GM23248 (cell line): ENCODE results near the gene BLOC1S1. TPM values are rescaled to one million over a fixed set of nuclear protein-coding genes. Genes with fewer than 3 reads are reported as not detected.

ENCODE experiments used
- DNase-seq: peaks from one replicate; pipeline ENCODE4 v3.0.0-alpha.2; 2015
- H2AFZ ChIP-seq: fragments of 200-600 bp; sonication (generic); 2 replicates; pipeline ENCODE4 v1.6.1; 2016; ENCODE audit warnings: antibody characterized with exemption
- H3F3A ChIP-seq: fragments of 200-600 bp; sonication (generic); 2 replicates; pipeline ENCODE4 v1.6.1; 2016; ENCODE audit warnings: mild to moderate bottlenecking, antibody characterized with exemption, mixed run types; ENCODE audit not compliant: insufficient read depth
- H3K27ac ChIP-seq: fragments of 200-600 bp; sonication (generic); 2 replicates; pipeline ENCODE4 v1.5.1; 2016; ENCODE audit warnings: mild to moderate bottlenecking
- H3K27me3 ChIP-seq: fragments of 200-600 bp; sonication (generic); replicated peaks from 2 replicates; pipeline ENCODE4 v1.6.1; 2016; ENCODE audit warnings: mild to moderate bottlenecking; ENCODE audit not compliant: insufficient read depth
- H3K36me3 ChIP-seq: fragments of 200-600 bp; sonication (generic); 2 replicates; pipeline ENCODE4 v1.6.1; 2016; ENCODE audit warnings: low read depth, mild to moderate bottlenecking
- H3K4me1 ChIP-seq: fragments of 200-600 bp; sonication (generic); 2 replicates; pipeline ENCODE4 v1.6.1; 2016; ENCODE audit warnings: mild to moderate bottlenecking; ENCODE audit not compliant: insufficient read depth
- H3K4me2 ChIP-seq: fragments of 200-600 bp; sonication (generic); one replicate; pipeline ENCODE4 v1.6.1; 2016; ENCODE audit warnings: mild to moderate bottlenecking; ENCODE audit not compliant: unreplicated experiment
- H3K4me3 ChIP-seq: fragments of 200-600 bp; sonication (generic); 2 replicates; pipeline ENCODE4 v1.5.1; 2016; ENCODE audit warnings: mild to moderate bottlenecking
- H3K79me2 ChIP-seq: fragments of 200-600 bp; sonication (generic); 2 replicates; pipeline ENCODE4 v1.6.1; 2016; ENCODE audit warnings: mild to moderate bottlenecking; ENCODE audit not compliant: insufficient read depth
- H3K9ac ChIP-seq: fragments of 200-600 bp; sonication (generic); 2 replicates; pipeline ENCODE4 v1.6.1; 2016; ENCODE audit warnings: mild to moderate bottlenecking
- H3K9me2 ChIP-seq: fragments of 200-600 bp; sonication (generic); 2 replicates; pipeline ENCODE4 v1.6.1; 2016; ENCODE audit warnings: mixed run types, mild to moderate bottlenecking, moderate library complexity; ENCODE audit not compliant: insufficient read depth
- H3K9me3 ChIP-seq: fragments of 200-600 bp; sonication (generic); one replicate; pipeline ENCODE4 v1.6.1; 2017; ENCODE audit warnings: low read depth
- H4K20me1 ChIP-seq: fragments of 200-600 bp; sonication (generic); 2 replicates; pipeline ENCODE4 v1.6.0; 2016; ENCODE audit not compliant: insufficient read depth
- EZH2 ChIP-seq: fragments of 200-600 bp; sonication (generic); IDR thresholded peaks from 2 replicates; pipeline ENCODE4 v1.6.1; 2018; ENCODE audit warnings: antibody characterized with exemption, mild to moderate bottlenecking; ENCODE audit not compliant: insufficient read depth, poor library complexity, severe bottlenecking
- EZH2phosphoT487 ChIP-seq: fragments of 200-600 bp; sonication (generic); IDR thresholded peaks from 2 replicates; pipeline ENCODE4 v1.6.1; 2018; ENCODE audit warnings: antibody characterized with exemption, moderate library complexity, mild to moderate bottlenecking, low read depth; ENCODE audit not compliant: insufficient read depth
- WGBS, 2 experiments: methylation state at CpG; one replicate each; pipeline ENCODE4 v1.1.6; 2015 to 2017; ENCODE audit warnings: low lambda C conversion rate in 2 of 2, low coverage in 1 of 2; ENCODE audit errors: missing lambda C conversion rate in 2 of 2; 5-methylcytosine and 5-hydroxymethylcytosine counted together
- in situ Hi-C: fragments of 300-500 bp; cut with MboI; formaldehyde crosslinking; loops from 2 replicates; pipeline ENCODE4 v1.15.0; 2020
- polyA plus RNA-seq: library from polyadenylated mRNA; unstranded; fragments of >200 nt; fragmentation: Nextera tagmentation; extraction: Ambion mirVana; gene quantifications from 2 replicates; pipeline ENCODE4 v1.2.1, GENCODE V29; 2016
- total RNA-seq: library from RNA; depleted of rRNA; stranded (reverse); fragments of >200 nt; shearing (Covaris generic); gene quantifications from 2 replicates; pipeline ENCODE4 v1.2.3, GENCODE V29; 2014

BLOC1S1 gene
- total and polyA plus RNA-seq, 2 experiments from 2014 or later = 110 to 193 TPM

GRCh38 chr12:55728939-55729818 lies 13.3 kb downstream of the BLOC1S1 start, which contains the start of gene CD63:
TSS of gene CD63 (minus strand) at chr12:55729009. CDS start at chr12:55728341, 668 bp downstream.
- in situ Hi-C loops = no loop called here
- H3K79me2 ChIP-seq = peaks cover 58% of the 10 kb centered on the region

GRCh38 chr12:55729819-55730818 lies 14.3 kb downstream of the BLOC1S1 start:
- 3 to 6% methylated on average over 19 of the region's 19 CpGs for WGBS, 2 experiments
- peak; percentile 82 for DNase-seq
- peak overlapping the region; percentile 67 for H2AFZ ChIP-seq
- peak overlapping the region; percentile 99 for H3K27ac ChIP-seq
- H3K36me3 ChIP-seq = peaks cover 16% of the 10 kb centered on the region
- peaks cover 33% of the 10 kb centered on the region for H3F3A ChIP-seq
- H4K20me1 ChIP-seq = 0 out of 2 replicates have a peak, but pooled peaks cover 3% of the 10 kb centered on the region
- in situ Hi-C loops = no loop called here
- H3K9me2 ChIP-seq = no peaks in the 10 kb centered on the region
- peaks cover 58% of the 10 kb centered on the region for H3K79me2 ChIP-seq
- peaks cover 25% of the 10 kb centered on the region for H3K4me1 ChIP-seq
- no peaks in the 10 kb centered on the region for H3K9me3 ChIP-seq
- peak overlapping the region; percentile 97 for H3K4me3 ChIP-seq
- TF ChIP-seq EZH2phosphoT487 = no peak
- no peak for TF ChIP-seq EZH2
- H3K4me2 ChIP-seq = peak overlapping the region; percentile 99
- peak overlapping the region; percentile 97 for H3K9ac ChIP-seq
- H3K27me3 ChIP-seq = no peaks in the 10 kb centered on the region

More at GRCh38 chr12:55728939-55729818, 13.3 kb downstream of the BLOC1S1 start, which contains the start of gene CD63:
- 0 to 1% methylated on average over 51 to 56 of the region's 61 CpGs for WGBS, 2 experiments
- DNase-seq = peak; percentile 95
- TF ChIP-seq EZH2 (no peak), EZH2phosphoT487 (no peak)
- Histone ChIP-seq H2AFZ (peak within 1 kb of the TSS; percentile 67), H3F3A (peaks cover 43% of the 10 kb centered on the region), H3K9ac (peak within 1 kb of the TSS; percentile 97), H3K9me2 (no peaks in the 10 kb centered on the region), H3K27ac (peak within 1 kb of the TSS; percentile 99), H4K20me1 (0 out of 2 replicates have a peak, but pooled peaks cover 3% of the 10 kb centered on the region), H3K27me3 (no peaks in the 10 kb centered on the region), H3K4me1 (peaks cover 34% of the 10 kb centered on the region), H3K4me2 (peak within 1 kb of the TSS; percentile 99), H3K4me3 (peak within 1 kb of the TSS; percentile 97), H3K9me3 (no peaks in the 10 kb centered on the region), H3K36me3 (peaks cover 26% of the 10 kb centered on the region)

- Histone ChIP-seq H3K4me1 (peaks cover 9% of the 10 kb centered on the region; the same call in 1 of the 2 replicates), H3K9me2 (no peaks in the 10 kb centered on the region), H3K9ac (no peak overlapping the region), H3K4me3 (no peak overlapping the region), H3K27me3 (no peaks in the 10 kb centered on the region), H2AFZ (no peak overlapping the region), H3K36me3 (no peaks in the 10 kb centered on the region), H3K79me2 (peaks cover 39% of the 10 kb centered on the region), H3F3A (peaks cover 15% of the 10 kb centered on the region), H3K9me3 (no peaks in the 10 kb centered on the region), H4K20me1 (0 out of 2 replicates have a peak, but pooled peaks cover under 1% of the 10 kb centered on the region), H3K4me2 (no peak overlapping the region), H3K27ac (no peak overlapping the region)
- in situ Hi-C loops = no loop called here
- TF ChIP-seq EZH2 (no peak), EZH2phosphoT487 (no peak)
- WGBS, 2 experiments = 94 to 95% methylated on average over 4 of the region's 4 CpGs
- DNase-seq = no peak
These were observed 16.4 kb downstream of the BLOC1S1 start for GRCh38 chr12:55732288-55732687.
